SK-N-MC (cell line): ENCODE results near the gene SPINK9.

Experiments
- EZH2 ChIP-seq: fragments of 200-600 bp; sonication (generic); IDR thresholded peaks from one replicate; pipeline ENCODE4 v1.6.1; 2017; ENCODE audit warnings: antibody characterized with exemption
- FOXP2 ChIP-seq: optimal IDR thresholded peaks from 2 replicates; pipeline ENCODE3; 2011; ENCODE audit warnings: mild to moderate bottlenecking, moderate library complexity; ENCODE audit not compliant: insufficient read depth; ENCODE audit errors: extremely low read length, control extremely low read depth
- POLR2AphosphoS5 ChIP-seq: IDR thresholded peaks from 2 replicates; pipeline ENCODE4 v1.6.1; 2012; ENCODE audit warnings: mild to moderate bottlenecking, low read depth, low read length, borderline replicate concordance

DNA sequence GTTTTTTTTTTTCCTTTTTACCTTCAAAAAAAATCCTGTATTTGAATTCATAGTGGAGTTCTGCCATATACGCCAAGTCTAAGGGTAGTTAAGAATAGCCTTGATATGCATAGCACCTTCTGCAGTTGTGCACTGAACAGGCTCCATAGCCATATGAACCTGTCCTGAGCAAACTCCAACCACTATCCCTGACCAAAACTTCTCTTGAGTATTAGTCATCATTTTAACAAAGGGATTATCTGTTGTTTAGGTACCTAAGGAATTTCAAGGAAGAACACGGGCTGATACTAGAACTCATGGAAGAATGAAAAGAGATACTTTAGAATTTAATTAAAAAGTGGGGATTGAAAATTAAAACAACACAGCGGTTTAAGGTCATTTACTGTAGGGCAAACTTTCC is 46.5 kb downstream of the SPINK9 start:
- TF ChIP-seq EZH2: no peak
- TF ChIP-seq POLR2AphosphoS5: no peak
- TF ChIP-seq FOXP2: no peak
